GM19238 (cell line): ENCODE results near the gene ADAP1.

ENCODE experiments used
- DNase-seq: peaks from one replicate; pipeline ENCODE4 v3.0.0; 2011; ENCODE audit warnings: low spot score; ENCODE audit not compliant: insufficient read length

Gene ADAP1

DNA sequence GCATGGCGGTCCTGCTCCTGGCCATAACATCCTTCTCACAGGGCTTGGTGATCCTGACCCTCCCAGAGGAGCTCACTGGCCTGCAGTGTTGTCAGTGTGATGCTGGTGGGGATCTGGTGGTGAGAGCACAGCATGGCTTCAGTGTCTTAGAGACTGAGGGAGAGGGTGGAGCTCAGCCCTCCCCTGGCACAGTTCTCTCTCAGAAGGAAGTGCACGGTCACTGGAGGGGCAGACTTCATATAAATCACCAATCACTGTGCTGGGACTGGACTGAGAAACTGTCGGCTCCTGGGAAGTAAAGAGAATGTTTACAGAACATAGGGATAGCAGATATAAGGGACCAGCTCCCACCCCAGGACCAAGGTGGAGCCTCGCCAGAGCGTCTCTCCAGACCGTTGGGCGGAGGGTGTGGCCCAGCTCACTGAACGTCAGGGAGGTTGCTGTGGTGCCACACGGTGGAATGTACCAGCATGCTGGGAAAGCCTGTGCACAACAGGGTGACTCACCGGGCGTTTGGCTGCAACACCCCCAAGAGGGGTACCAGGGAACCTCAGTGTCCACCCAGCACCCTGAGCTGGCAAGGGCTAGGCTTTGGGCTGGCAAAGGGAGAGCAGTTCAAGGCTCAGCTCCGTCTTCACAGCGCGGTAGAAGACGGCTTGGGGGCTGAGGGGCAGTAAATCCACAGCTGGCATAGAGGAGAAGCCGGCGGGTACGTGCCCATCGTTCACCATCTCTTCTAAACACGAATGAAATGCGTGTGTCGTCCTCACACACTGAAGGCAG, 86.9 kb downstream of the ADAP1 start:
- DNase-seq = no peak

DNA sequence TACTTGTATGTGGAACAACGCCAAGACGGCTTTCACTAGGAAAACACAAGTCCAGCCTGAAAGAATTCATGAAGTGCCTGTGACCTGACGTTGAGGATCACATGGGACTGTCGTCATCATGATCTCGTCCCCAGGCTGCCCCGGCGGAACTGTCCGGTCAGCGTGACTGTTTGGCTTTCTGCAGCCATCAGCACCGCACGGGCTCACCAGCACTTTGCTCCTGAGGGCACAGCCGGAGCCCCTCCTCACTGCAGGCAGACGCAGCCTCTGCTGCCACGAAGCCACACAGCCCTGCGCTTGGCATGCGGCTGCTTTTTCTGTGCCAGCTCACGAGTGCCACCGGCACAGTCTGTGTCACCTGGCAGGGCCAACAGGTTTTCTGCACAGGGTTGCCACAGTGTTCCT, 87.5 kb downstream of the ADAP1 start:
- no peak for DNase-seq

- no peak for DNase-seq
These were observed 88.6 kb downstream of the ADAP1 start for GRCh38 chr7:865921-866320.

- DNase-seq = no peak
These were observed 91.4 kb downstream of the ADAP1 start for GRCh38 chr7:863106-863505.

GRCh38 chr7:862157-862556, 92.3 kb downstream of the ADAP1 start:
- DNase-seq = no peak

DNA sequence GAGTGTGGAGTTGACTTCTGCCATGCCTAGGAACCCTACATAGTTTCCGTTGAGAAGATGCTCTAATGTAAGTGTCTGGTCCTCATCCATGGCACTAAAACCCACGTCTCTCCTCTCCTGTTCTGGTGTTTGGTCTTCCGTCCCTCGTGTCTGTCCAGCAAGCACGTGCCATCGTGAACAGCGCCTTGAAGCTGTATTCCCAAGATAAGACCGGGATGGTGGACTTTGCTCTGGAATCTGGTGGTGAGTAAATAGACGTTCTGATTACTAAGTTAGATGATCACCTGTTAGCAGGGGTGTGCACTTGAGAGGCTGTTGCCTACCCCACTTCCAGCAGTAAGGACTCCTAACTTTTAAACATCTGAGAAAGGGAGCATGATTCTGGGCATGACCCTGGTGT, 93.3 kb downstream of the ADAP1 start:
- no peak for DNase-seq

- no peak for DNase-seq
These were observed 94.3 kb downstream of the ADAP1 start for GRCh38 chr7:860149-860548.

DNA sequence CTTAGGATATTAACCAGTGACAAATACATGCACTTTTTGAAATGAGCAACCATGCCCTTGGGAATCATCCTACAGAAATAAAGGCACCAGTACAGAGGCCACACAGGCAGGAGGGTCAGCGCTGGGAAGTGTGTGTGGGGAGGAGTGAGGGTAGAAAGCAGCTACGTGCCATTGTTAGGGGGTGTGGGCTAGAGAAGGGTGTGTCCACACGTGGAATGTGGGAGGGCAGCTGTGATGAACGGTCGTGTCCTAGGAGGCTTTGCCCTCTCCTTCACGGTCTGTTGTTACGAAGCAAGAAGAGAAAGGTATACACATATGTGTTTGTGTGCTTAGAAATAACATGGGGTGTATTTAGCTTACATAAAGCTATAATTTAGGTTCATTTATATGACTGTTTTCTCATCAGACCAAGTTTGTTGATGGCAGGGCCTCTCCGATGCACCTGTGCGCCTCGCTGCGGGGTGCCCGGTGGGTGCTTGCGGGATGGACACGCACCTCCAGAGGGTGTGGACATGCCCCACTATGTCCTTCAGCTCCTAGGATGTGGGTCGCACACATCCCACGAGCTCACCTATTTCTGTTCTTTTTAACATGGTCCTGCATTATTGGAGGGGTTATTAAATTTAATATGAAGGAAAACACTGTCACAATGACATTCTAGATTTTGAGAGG, 95.0 kb downstream of the ADAP1 start:
- DNase-seq = no peak

- DNase-seq = no peak
These were observed 96.8 kb downstream of the ADAP1 start for GRCh38 chr7:857661-858060.

DNA sequence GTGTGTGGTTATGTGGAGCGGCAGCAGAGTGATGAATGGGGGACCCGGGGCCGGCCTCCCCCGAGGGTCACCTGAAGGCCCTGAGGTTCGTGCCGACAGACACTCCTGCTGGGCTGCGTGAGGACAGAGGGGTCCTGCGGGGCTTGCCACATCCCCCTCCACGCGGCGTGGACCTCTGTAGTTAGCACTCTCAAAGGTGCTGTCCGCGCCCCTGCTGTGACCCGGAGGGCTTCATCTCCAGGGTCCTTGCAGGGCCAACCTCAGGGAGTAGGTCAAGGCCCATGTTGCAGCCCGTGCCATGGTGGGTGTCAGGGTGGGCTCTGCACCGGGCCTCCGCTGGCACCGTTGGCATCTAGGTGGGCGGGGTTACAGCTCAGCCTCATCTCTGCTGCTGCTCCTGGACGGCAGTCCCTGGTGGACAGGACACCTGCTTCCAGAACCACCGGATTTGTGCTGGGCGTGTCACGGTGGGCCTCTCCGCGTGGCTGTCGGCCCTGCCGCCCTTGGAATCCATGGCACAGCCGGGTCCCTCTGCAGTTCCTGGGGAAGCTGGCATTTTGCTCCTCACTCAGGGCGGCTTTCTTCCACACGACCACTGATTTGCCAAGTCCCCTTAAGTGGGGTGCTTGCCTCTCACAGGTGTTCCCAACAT, 97.9 kb downstream of the ADAP1 start:
- DNase-seq = no peak

DNA sequence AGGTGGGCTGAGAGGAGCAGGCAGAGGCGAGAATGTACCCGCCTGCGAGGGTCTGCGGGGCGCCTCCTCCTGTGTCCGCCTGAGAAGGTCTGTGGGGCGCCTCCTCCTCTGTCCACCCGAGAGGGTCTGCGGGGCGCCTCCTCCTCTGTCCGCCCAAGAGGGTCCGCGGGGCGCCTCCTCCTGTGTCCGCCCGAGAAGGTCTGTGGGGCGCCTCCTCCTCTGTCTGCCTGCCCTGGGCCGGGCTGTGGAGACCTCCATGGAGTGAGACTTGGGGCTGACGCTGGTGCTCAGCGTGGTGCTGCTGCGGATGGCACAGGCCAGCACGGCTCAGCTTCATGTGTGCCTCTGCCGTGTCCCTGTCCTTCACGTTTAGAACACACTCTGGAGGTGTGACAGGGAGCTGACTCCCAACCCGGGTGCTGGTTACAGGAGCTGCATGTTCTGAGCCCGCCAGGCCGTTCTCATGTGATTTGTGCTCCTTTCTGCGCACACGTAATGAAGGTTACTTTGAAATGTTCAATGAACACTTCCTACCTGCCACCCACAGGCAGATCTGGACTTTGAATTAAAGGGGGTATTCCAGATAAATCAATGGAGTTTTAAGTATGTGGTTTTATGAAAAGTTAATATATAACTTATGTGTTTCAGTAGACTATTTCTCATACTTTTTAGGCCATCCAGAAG, 98.7 kb downstream of the ADAP1 start:
- no peak for DNase-seq

- DNase-seq = no peak
These were observed 100.2 kb downstream of the ADAP1 start for GRCh38 chr7:854118-854775.

DNA sequence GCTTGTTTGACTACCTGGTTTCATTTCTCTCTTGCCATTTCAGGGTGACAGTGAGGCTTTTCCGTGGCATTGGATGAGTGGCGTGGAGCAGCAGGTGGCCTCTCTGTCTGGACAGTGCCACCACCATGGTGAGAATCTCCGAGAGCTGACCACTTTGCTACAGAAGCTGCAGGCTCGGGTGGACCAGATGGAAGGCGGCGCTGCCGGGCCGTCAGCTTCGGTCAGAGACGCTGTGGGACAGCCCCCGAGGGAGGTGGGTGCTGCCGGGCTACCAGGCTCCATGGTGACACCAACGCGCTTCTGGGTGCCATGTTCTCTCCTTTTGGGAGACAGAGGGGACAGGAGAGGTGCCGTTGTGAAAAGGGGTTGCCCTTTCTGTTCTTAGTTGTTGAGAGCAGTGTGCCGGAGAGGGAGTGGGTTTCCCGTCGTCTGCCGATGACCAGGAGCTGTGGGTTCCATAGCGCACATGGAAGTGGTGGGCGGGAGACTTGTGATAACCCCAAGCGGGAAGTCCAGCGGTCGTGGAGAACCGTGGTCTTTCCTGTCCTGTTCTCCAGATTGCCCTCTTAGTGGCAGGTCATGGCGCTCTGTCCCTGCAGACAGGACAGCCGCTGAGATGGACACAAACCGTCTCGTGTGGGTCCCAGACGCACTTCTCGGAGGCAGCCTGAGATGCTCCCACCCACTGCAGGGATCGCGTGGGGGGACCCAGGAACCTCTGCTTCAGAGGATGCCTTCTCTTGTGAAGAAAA, 100.9 kb downstream of the ADAP1 start:
- DNase-seq = no peak

DNA sequence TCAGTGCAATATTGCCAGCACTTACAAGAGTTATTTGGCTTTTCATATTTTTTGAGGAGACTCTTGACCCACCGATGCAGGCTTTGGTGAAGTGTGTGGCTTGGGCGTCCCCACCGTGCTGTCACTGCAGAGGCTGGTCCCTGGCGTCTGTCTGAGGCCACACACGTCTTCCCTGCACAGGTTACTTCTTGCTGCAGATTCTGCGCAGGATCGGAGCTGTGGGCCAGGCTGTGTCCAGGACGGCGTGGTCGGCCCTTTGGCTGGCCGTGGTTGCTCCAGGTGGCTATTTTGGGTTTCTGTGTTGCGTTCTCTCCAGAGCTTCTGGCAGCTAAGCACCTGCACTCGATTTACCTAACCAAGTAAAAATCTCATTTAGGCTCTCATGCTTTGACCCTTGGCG, 103.3 kb downstream of the ADAP1 start:
- DNase-seq = no peak

GRCh38 chr7:849781-850180, 104.7 kb downstream of the ADAP1 start:
- no peak for DNase-seq

DNA sequence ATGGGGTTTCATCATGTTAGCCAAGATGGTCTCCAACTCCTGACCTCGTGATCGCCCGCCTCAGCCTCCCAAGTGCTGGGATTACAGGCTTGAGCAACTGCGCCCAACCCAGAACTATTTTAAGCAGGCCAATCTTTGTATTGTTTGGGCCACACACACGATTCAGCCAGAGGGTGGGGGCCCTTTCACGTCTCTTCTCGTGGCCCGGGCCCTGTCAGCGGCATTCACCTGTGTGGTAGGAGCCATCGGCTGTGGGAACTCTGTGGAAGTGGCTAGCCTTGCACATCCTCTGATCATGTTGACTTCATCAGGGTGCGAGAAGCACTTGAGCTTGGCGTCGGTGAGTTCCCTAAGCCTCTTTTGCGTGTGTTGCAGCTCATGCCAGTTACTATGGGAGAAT, 105.3 kb downstream of the ADAP1 start:
- DNase-seq = no peak
